HG03135 (cell line): Measurements from ENCODE around the gene IBA57.

Source experiments
- ATAC-seq: cut with Tn5 transposase; IDR thresholded peaks from one replicate; pipeline ENCODE4 v1.9.1; 2021; ENCODE audit warnings: mild to moderate bottlenecking, moderate library complexity; ENCODE audit not compliant: unreplicated experiment

Gene IBA57

GRCh38 chr1:228155596-228156514 is 9.7 kb upstream of the IBA57 start:
- ATAC-seq, result no peak

- ATAC-seq, result no peak
These were observed 9.1 kb upstream of the IBA57 start for GRCh38 chr1:228156515-228156881.

DNA sequence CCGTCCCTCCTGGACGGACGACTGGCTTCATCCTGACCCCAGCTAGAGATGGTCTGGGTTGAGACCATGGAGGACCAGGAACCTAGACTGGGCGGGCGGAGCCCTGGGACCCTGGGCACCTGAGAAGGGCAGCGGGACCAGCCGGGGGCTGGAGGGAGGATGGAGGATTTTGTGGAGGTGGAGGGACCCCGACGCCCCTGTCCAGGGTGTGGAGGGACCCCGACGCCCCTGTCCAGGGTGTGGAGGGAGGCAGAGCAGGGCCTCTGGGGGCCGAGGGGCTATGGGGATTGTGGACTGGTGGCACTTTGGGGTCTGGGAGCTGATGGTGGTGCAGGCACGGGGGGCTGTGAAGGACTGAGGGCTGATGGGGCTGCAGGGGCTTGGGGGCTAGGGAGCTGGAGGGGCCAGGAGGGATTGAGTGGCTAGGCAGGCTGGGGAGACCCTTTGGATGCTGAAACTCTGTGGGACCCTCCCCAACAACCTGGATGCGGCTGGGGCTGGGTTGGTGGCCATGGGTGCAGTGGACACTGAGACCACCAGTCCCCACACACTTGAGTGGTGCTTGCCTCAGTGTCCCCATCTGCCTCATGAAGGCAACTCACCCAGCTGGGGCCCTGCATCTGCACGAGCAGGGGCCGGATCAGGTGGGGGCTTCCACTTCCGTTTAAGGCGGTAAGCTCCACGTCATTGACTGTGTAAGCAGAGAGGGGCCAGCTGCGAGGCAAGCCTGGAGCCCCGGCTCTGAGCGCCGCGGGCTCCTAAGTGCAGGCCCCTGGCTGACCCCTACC is 8.5 kb upstream of the IBA57 start:
- no peak for ATAC-seq

DNA sequence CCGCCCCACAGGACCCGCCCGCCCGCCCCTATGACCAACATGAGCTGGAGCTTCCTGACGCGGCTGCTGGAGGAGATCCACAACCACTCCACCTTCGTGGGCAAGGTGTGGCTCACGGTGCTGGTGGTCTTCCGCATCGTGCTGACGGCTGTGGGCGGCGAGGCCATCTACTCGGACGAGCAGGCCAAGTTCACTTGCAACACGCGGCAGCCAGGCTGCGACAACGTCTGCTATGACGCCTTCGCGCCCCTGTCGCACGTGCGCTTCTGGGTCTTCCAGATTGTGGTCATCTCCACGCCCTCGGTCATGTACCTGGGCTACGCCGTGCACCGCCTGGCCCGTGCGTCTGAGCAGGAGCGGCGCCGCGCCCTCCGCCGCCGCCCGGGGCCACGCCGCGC is 7.9 kb upstream of the IBA57 start:
- ATAC-seq, result no peak

DNA sequence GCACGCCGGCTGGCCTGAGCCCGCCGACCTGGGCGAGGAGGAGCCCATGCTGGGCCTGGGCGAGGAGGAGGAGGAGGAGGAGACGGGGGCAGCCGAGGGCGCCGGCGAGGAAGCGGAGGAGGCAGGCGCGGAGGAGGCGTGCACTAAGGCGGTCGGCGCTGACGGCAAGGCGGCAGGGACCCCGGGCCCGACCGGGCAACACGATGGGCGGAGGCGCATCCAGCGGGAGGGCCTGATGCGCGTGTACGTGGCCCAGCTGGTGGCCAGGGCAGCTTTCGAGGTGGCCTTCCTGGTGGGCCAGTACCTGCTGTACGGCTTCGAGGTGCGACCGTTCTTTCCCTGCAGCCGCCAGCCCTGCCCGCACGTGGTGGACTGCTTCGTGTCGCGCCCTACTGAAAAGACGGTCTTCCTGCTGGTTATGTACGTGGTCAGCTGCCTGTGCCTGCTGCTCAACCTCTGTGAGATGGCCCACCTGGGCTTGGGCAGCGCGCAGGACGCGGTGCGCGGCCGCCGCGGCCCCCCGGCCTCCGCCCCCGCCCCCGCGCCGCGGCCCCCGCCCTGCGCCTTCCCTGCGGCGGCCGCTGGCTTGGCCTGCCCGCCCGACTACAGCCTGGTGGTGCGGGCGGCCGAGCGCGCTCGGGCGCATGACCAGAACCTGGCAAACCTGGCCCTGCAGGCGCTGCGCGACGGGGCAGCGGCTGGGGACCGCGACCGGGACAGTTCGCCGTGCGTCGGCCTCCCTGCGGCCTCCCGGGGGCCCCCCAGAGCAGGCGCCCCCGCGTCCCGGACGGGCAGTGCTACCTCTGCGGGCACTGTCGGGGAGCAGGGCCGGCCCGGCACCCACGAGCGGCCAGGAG is 7.2 kb upstream of the IBA57 start:
- no peak for ATAC-seq

- no peak for ATAC-seq
These were observed 6.5 kb upstream of the IBA57 start for GRCh38 chr1:228159008-228159665.

GRCh38 chr1:228160201-228160761 is 5.3 kb upstream of the IBA57 start:
- no peak for ATAC-seq

DNA sequence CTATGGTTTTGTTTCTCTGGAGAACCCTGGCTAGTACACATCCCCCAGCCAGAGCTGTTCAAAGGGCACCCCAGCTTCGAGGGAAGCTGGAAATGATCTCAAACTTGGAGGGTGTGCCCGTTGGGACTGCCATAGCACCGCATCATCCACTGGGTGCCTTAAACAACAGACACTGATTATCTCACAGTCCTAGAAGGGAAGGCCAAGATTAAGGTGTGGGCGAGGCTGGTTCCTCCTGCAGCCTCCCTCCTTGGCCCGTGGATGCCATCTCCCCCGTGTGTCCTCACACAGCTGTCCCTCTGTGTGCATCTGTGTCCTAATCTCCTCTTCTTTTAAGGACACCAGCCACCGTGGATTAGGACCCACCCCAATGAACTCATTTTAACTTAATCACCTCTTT is 4.2 kb upstream of the IBA57 start:
- no peak for ATAC-seq

DNA sequence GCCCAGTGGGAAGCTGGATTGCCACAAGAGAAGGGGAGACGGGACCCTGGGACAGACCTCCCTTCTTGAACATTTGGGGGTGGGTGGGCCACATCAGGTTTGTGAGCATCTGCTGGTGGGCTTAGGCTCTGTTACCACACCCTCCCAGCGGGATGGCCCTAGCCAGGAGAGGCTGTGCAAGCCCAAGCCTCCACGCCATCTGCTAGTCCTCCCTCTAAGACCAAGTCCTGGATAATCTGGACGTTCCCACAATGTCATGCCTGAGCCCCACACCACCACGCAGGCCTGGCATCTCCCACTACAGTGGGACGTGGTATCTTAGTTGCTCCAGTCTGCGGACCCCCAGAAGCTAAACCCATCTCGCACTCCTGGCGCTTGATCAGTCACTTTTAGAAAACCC is 3.7 kb upstream of the IBA57 start:
- no peak for ATAC-seq

- no peak for ATAC-seq
These were observed 3.2 kb upstream of the IBA57 start for GRCh38 chr1:228162286-228163006.

- ATAC-seq, result no peak
These were observed 2.4 kb upstream of the IBA57 start for GRCh38 chr1:228163007-228163753.

DNA sequence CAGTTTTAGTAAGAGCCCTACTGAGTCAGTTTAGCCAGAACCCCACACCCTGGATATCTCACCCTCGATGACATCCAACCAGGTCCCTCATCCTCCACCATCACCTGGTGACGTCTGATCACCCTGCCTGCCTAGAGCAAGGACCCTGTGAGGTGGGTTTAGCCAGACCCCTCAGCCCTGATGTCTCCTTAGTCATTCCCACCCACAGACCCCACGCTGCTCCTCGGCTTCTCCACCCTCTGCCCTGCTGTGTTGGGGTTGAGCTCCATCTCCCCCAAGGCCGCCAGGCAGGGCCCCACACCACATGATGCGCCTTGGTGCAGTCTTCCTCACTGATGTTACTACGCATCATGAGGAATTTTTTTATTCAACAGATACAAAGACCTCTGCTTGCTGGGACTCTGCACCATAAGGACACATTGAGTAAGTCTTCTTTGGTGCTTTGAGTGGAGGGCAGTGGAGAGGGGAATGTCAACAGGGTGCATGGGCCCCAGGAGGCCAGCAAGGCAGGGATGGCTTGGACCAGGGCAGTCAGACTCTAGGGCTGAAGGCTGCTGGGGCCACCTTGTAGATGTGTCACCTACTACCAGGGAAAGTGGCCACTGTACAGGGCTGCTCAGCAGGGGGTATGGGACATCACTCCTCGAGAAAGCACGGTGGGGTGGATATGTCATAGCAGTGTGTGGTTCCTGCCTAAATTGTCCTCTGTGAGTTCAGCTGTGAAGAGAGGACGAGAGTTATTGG is 1.7 kb upstream of the IBA57 start:
- no peak for ATAC-seq

- peak; percentile 0 for ATAC-seq
These were observed 838 bp upstream of the IBA57 start for GRCh38 chr1:228164561-228165371.

DNA sequence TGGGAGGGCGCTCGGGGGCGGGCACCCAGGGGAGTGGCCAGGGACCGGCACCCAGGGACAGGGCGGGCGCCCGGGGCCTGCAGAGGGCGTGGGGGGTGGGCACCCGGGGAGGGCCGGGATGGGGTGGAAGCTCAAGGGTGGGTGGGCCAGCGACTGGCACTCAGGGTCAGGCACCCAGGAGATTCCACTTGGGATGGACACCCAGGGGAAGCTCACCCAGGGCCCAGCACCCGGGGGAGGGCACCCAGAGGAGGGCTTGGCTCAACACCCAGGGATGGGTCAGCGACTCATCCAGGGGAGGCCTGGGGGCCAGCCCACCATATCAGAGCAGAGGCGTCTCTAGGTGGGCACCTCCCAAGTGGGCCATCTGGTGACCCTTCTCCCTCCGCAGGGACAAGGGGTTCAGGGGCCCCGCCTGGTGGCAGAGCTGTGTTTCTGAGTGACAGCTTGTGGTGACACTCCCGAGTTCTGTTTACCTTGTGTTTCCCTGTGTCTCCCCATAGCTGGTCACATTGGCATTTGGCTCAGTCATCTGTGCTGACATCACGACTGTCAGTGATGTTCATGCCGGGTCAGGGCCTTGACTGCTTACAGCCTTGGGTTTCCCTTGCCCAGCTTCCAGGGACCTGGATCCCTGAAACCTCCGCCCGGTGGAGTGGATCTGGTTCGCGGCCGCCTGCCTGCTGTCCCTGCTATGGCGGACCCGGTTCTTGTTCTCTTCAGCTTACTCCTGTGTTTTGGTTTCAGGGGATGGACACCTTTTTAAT is 749 bp downstream of the IBA57 start:
- ATAC-seq, result peak; percentile 17

- no peak for ATAC-seq
These were observed 3.1 kb downstream of the IBA57 start for GRCh38 chr1:228168563-228169270.

- no peak for ATAC-seq
These were observed 3.7 kb downstream of the IBA57 start for GRCh38 chr1:228169345-228169744.
